ENCODE measurements around the gene BRD1. TPM values are rescaled to one million over a fixed set of nuclear protein-coding genes. Genes with fewer than 3 reads are reported as not detected.

The BRD1 gene
- total RNA-seq, 2 experiments from 2014 or later, result 24.5 to 29.0 TPM

- Mint-ChIP-seq H3K27me3 (no peaks in the 10 kb centered on the region), H3K4me3 (no peak overlapping the region), H3K36me3 (ENCODE audit: low read depth) (peaks cover 33% of the 10 kb centered on the region), H3K4me1 (ENCODE audit: low read depth) (peaks cover 47% of the 10 kb centered on the region), H3K27ac (no peak overlapping the region), H3K9me3 (no peaks in the 10 kb centered on the region)
- intact Hi-C loops (cut with micrococcal nuclease), result no loop called here
- ChIA-PET CTCF (no interaction called here), POLR2A (interaction anchor here (1.3 to 1.6 kb wide), 2 partner anchors 18 to 111 kb away, joined by 3 to 5 read pairs; no protein-coding TSS in a partner anchor)
- ATAC-seq (no peak), DNase-seq (no peak)
- no peak for TF ChIP-seq CTCF (IDR thresholded peaks at IDR 0.05)
Measured at GRCh38 chr22:49803134-49803533, 24.5 kb downstream of the BRD1 start.

- POLR2A ChIA-PET, result no interaction called here
- Mint-ChIP-seq H3K27me3 (no peaks in the 10 kb centered on the region), H3K4me3 (no peak overlapping the region), H3K36me3 (ENCODE audit: low read depth) (peaks cover 37% of the 10 kb centered on the region), H3K27ac (no peak overlapping the region), H3K9me3 (no peaks in the 10 kb centered on the region), H3K4me1 (ENCODE audit: low read depth) (peaks cover 32% of the 10 kb centered on the region)
- no peak for TF ChIP-seq CTCF (IDR thresholded peaks at IDR 0.05)
- CTCF ChIA-PET, result interaction anchor here (0.8 kb wide), 1 partner anchor 691 kb away, joined by 3 read pairs; no protein-coding TSS in a partner anchor
- ATAC-seq (no peak), DNase-seq (no peak)
- intact Hi-C loops (cut with micrococcal nuclease), result no loop called here
Measured at GRCh38 chr22:49801391-49802060, 26.1 kb downstream of the BRD1 start.

- intact Hi-C loops (cut with micrococcal nuclease), result no loop called here
- no peak for TF ChIP-seq CTCF (IDR thresholded peaks at IDR 0.05)
- Mint-ChIP-seq H3K27me3 (no peaks in the 10 kb centered on the region), H3K9me3 (no peaks in the 10 kb centered on the region), H3K4me3 (no peak overlapping the region), H3K27ac (no peak overlapping the region), H3K4me1 (ENCODE audit: low read depth) (peaks cover 25% of the 10 kb centered on the region), H3K36me3 (ENCODE audit: low read depth) (peaks cover 33% of the 10 kb centered on the region)
- ChIA-PET POLR2A (interaction anchor here (1.4 kb wide), 1 partner anchor 20 kb away, joined by 4 read pairs; no protein-coding TSS in a partner anchor), CTCF (interaction anchor here (0.8 kb wide), 1 partner anchor 692 kb away, joined by 3 read pairs; no protein-coding TSS in a partner anchor)
- DNase-seq (no peak), ATAC-seq (no peak)
Measured at GRCh38 chr22:49800408-49801238, 27.1 kb downstream of the BRD1 start.

- POLR2A ChIA-PET, result interaction anchor here (1.4 kb wide), 1 partner anchor 21 kb away, joined by 4 read pairs; no protein-coding TSS in a partner anchor
- H3K36me3 Mint-ChIP-seq (ENCODE audit: low read depth), result peaks cover 32% of the 10 kb centered on the region
- H3K4me3 Mint-ChIP-seq, result no peak overlapping the region
Measured at GRCh38 chr22:49799431-49800075, 28.1 kb downstream of the BRD1 start.

More at GRCh38 chr22:49799431-49800075, 28.1 kb downstream of the BRD1 start:
- CTCF ChIA-PET, result no interaction called here
- Mint-ChIP-seq H3K27ac (no peak overlapping the region), H3K4me1 (ENCODE audit: low read depth) (peaks cover 22% of the 10 kb centered on the region), H3K27me3 (no peaks in the 10 kb centered on the region), H3K9me3 (no peaks in the 10 kb centered on the region)
- no peak for TF ChIP-seq CTCF (IDR thresholded peaks at IDR 0.05)
- DNase-seq (no peak), ATAC-seq (no peak)
- intact Hi-C loops (cut with micrococcal nuclease), result no loop called here

Data from activated CD8-positive, alpha-beta T cell treated with anti-CD3 and anti-CD28 coated beads for 36 hours (primary cell).